GM03348 (cell line): ENCODE results near the gene FTL.
"Not testable (repeated sequence)": the region's sequence is repeated elsewhere in the genome, so short reads cannot be mapped to it uniquely, and the experiment has no call there.

Experiments used
- DNase-seq: peaks from one replicate; pipeline ENCODE4 v3.0.0; 2012; ENCODE audit warnings: low spot score

The FTL gene

GRCh38 chr19:48965040-48965805, at the start of gene FTL:
FTL (plus strand) TSS chr19:48965309; CDS start chr19:48965508, 199 bp downstream.
- DNase-seq: peak; percentile 98

- DNase-seq: no peak
These were observed 49.4 kb upstream of the FTL start for GRCh38 chr19:48915757-48916156.

- no peak for DNase-seq
These were observed 47.0 kb upstream of the FTL start for GRCh38 chr19:48918071-48918470.

DNA sequence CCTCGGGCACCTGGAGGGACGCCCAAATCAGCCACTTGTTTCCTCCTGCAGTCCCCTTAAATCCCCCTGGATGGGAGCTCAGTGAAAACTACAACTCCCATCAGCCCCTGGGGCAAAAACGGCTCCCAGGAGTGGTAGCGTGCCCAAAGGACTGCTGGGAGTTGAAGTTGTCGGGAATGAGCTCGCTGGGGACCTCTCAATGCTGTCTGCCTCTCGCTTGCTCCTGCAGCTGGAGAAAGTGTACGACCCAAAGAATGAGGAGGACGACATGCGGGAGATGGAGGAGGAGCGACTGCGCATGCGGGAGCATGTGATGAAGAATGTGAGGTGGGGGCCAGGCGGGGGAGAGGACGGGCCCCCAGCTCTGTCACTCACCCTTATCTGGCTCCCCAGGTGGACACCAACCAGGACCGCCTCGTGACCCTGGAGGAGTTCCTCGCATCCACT, 46.3 kb upstream of the FTL start:
- no peak for DNase-seq

DNA sequence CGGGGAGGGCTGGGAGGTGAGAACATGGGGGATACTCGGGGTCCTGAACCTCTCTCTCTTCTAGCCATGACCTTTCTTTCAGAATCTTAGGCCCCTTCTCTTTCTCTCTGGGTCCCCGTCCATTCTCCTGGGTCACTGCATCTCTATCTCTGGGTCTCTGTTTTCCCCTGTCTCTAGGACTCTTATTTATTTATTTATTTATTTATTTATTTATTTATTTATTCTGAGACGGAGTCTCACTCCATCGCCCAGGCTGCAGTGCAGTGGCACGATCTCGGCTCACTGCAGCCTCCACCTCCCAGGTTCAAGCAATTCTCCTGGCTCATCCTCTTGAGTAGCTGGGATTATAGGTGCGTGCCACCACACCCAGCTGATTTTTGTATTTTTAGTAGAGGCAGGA, 45.8 kb upstream of the FTL start:
- DNase-seq: not testable (repeated sequence)

DNA sequence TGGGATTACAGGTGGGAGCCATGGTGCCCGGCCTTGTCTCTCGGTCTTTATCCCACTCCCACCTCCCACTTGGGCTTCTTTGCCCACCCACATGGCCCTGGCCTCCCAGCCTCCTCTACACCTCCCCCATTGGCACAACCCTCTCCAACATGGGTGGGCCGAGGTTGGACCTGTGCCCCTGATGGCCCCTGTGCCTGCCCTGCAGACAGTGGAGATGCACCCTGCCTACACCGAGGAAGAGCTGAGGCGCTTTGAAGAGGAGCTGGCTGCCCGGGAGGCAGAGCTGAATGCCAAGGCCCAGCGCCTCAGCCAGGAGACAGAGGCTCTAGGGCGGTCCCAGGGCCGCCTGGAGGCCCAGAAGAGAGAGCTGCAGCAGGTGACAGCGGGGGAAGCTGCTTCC, 44.2 kb upstream of the FTL start:
- DNase-seq: no peak

- DNase-seq: no peak
These were observed 43.2 kb upstream of the FTL start for GRCh38 chr19:48921721-48922500.

- no peak for DNase-seq
These were observed 42.3 kb upstream of the FTL start for GRCh38 chr19:48922548-48923490.

- DNase-seq: peak; percentile 34
These were observed 39.8 kb upstream of the FTL start for GRCh38 chr19:48925240-48925843.

GRCh38 chr19:48925890-48926289, 39.2 kb upstream of the FTL start:
- DNase-seq: not testable (repeated sequence)

GRCh38 chr19:48926909-48927308, 38.2 kb upstream of the FTL start:
- DNase-seq: peak; percentile 85

DNA sequence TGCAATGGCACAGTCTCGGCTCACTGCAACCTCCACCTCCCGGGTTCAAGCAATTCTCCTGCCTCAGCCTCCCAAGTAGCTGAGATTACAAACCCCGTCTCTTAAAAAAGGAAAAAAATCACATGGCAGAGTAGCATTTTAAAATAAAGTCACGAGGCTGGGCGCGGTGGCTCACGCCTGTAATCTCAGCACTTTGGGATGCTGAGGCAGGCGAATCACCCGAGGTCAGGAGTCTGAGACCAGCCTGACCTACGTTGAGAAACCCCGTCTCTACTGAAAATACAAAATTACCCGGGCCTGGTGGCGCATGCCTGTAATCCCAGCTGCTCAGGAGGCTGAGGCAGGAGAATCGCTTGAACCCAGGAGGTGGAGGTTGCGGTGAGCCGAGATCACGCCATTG, 37.4 kb upstream of the FTL start:
- DNase-seq: not testable (repeated sequence)

DNA sequence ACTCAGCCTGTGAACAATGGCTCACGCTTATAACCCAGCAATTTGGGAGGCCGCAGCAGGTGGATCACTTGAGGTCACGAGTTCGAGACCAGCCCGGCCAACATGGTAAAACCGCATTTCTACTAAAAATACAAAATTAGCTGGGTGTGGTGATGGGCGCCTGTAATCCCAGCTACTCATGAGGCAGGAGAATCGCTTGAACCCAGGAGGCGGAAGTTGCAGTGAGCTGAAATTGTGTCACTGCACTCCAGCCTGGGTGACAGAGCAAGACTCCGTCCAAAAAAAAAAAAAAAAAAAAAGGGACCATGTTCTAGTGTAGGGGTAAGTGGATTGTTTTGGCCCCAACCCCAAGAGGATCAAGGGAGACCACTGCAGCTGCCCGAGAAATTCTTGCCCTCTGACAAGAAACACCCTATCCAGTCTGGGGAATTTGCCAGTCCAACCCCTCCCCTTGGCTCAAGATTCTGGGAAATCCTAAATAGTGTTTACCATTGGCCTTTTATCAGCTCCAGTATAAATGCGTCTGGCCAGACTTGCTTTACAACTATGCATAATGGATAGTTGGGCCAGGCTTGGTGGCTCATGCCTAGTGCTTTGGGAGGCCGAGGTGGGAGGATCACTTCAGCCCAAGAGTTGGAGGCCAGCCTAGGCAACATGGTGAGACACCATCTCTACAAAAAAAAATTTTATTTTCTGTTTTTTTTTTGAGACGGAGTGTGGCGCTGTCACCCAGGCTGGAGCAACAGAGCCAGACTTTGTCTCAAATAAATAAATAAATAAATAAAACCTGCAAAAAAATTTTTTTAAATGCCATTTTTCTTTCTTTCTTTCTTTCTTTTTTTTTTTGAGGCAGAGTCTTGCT, 36.7 kb upstream of the FTL start:
- no peak for DNase-seq

DNA sequence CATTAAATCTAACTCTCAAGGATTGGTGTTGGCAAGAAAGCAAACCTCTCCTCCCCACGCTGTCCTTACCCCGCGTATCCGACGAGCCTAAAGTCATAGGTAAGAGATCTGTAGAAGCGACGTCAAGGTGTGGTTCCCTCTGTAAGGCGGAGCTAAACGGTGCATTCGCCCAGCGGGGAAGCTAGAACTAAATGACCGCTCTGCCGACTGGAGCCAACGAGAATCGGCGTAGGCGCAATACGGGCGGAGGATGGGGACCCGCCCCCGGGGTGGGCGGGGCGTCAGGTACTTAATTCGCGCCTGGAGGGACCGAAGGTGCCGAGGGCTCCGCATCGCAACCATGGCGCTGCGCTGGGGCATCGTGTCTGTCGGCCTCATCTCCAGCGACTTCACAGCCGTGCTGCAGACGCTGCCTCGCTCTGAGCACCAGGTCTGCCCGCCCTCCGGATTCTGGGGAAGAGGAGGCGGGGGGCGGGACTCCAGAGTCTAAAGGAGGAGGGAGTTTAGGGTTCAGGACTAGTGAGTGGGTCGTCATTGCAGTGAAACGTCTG, 31.7 kb upstream of the FTL start, which contains the start of gene DHDH:
TSS of gene DHDH (plus strand) at position 318 of the 551 bp plus-strand sequence. CDS start at position 341, 23 bp downstream.
- DNase-seq: peak; percentile 72

DNA sequence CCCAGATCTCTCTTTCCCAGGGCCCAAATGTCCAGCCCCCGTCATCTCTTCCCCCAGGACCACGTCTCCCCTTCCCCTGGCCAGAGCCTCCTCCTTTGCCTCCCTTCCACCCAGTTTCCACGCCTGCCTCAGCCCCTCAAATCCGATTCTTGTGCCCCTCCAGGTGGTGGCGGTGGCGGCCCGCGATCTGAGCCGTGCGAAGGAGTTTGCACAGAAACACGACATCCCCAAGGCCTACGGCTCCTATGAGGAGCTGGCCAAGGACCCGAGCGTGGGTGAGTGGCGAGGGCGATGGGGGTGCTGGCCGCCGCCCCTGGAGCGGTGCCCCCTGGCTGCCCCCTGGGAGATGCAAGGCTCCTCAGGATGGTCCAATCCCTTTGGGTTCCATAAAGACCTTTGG, 30.3 kb upstream of the FTL start:
- no peak for DNase-seq

- DNase-seq: no peak
These were observed 29.2 kb upstream of the FTL start for GRCh38 chr19:48935864-48936263.

DNA sequence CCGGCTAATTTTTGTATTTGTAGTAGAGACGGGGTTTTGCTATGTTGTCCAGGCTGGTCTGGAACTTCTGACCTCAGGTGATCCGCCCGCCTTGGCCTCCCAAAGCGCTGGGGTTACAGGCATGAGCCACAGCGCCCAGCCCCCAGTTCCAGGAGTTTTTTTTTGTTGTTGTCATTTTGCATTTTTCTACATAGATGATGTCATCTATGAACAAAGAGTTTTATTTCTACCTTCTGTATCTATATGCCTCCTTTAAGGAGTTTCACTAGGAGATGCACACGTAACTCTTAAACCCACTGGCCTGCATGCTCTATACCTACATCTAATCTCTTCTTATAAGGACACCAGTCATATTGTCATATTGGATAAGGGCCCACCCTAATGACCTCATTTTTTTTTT, 26.9 kb upstream of the FTL start:
- DNase-seq: no peak

- no peak for DNase-seq
These were observed 24.2 kb upstream of the FTL start for GRCh38 chr19:48940902-48941301.

- DNase-seq: no peak
These were observed 22.0 kb upstream of the FTL start for GRCh38 chr19:48943081-48943480.

DNA sequence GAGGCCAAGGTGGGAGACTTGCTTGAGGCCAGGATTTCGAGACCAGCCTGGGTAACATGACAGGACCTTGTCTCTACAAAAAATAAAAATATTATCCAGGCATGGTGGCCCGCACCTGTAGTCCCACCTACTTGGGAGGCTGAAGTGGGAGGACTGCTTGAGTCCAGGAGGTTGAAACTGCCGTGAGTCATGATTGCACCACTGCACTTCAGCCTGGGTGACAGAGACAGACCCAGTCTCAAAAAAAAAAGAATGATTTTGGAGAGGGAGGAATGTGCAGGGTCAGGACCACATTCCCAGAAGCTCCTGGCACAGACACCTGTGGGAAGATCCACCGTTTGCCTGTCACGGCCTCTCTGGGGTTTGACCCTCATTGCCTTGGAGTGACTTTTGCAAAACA, 19.7 kb upstream of the FTL start:
- no peak for DNase-seq
